Renal cortex interstitium (tissue), 15 donors: Measurements from ENCODE around the gene COL9A2. TPM values are rescaled to one million over a fixed set of nuclear protein-coding genes. Genes with fewer than 3 reads are reported as not detected.
"Not testable (repeated sequence)": the region's sequence is repeated elsewhere in the genome, so short reads cannot be mapped to it uniquely, and the experiment has no call there.

ENCODE experiments used
- DNase-seq, 11 donors: peaks; one replicate each; pipeline ENCODE4 v3.0.0-alpha.2; 2013; ENCODE audit warnings: low read depth in 9 of 11, low spot score in 4 of 11; ENCODE audit errors: extremely low read depth in 1 of 11
- long read RNA-seq, 16 experiments: transcript quantifications; one replicate each; lab custom pipeline, GENCODE V29; 2026
- polyA plus RNA-seq, 3 donors: library from polyadenylated mRNA; unstranded; fragments of 120-200 nt; gene quantifications; one replicate each; pipeline ENCODE4 v1.2.1, GENCODE V29; 2013; ENCODE audit not compliant: insufficient read length in 3 of 3

Gene COL9A2
- 10 to 100 TPM; 18.5 to 29.4 (median 28.5) TPM for polyA plus RNA-seq
- long read RNA-seq, donor 1, partial matches to known transcripts, result 0 of 1 reads
- long read RNA-seq, donor 1, other reads (novel, unspliced or antisense), result 0 of 1 reads
- long read RNA-seq, donor 2, partial matches to known transcripts, result 0 of 1 reads
- long read RNA-seq, donor 2, other reads (novel, unspliced or antisense), result 0 of 1 reads
- long read RNA-seq, donor 3, partial matches to known transcripts, result 0 of 4 reads
- long read RNA-seq, donor 3, other reads (novel, unspliced or antisense), result 0 of 4 reads
- long read RNA-seq, donor 4, result 0 reads
- long read RNA-seq, donor 5, result 0 reads
- long read RNA-seq, donor 6, partial matches to known transcripts, result 0 of 2 reads
- long read RNA-seq, donor 6, other reads (novel, unspliced or antisense), result 0 of 2 reads
- long read RNA-seq, donor 7, partial matches to known transcripts, result 0 of 1 reads
- long read RNA-seq, donor 7, other reads (novel, unspliced or antisense), result 0 of 1 reads
- long read RNA-seq, donor 8, partial matches to known transcripts, result 13 of 15 reads
- long read RNA-seq, donor 8, other reads (novel, unspliced or antisense), result 0 of 15 reads
- long read RNA-seq, donor 9, partial matches to known transcripts, result 0 of 1 reads
- long read RNA-seq, donor 9, other reads (novel, unspliced or antisense), result 0 of 1 reads
- long read RNA-seq, donor 10, partial matches to known transcripts, result 0 of 3 reads
- long read RNA-seq, donor 10, other reads (novel, unspliced or antisense), result 0 of 3 reads
- long read RNA-seq, donor 11, partial matches to known transcripts, result 0 of 2 reads
- long read RNA-seq, donor 11, other reads (novel, unspliced or antisense), result 0 of 2 reads
- long read RNA-seq, donor 12, partial matches to known transcripts, result 0 of 1 reads
- long read RNA-seq, donor 12, other reads (novel, unspliced or antisense), result 0 of 1 reads
- long read RNA-seq, donor 13, partial matches to known transcripts, result 0 of 3 reads
- long read RNA-seq, donor 13, other reads (novel, unspliced or antisense), result 0 of 3 reads
- long read RNA-seq, donor 14, result 0 reads
- long read RNA-seq, donor 15, partial matches to known transcripts, result 0 of 2 reads
- long read RNA-seq, donor 15, other reads (novel, unspliced or antisense), result 0 of 2 reads
- long read RNA-seq, donor 16, partial matches to known transcripts, result 24 of 27 reads
- long read RNA-seq, donor 16, other reads (novel, unspliced or antisense), result 0 of 27 reads

GRCh38 chr1:40316595-40317393 is at the start of gene COL9A2:
COL9A2 (minus strand) TSS chr1:40317286; CDS start chr1:40317197, 89 bp downstream.
- peak in 7 of 11 donors; percentile 13 to 58 (median 47) for DNase-seq

- DNase-seq, result no peak
These were observed 46.6 kb upstream of the COL9A2 start for GRCh38 chr1:40363721-40364120.

GRCh38 chr1:40362699-40363098 is 45.6 kb upstream of the COL9A2 start:
- DNase-seq, result no peak

GRCh38 chr1:40362199-40362598 is 45.1 kb upstream of the COL9A2 start:
- DNase-seq, result no peak

- DNase-seq, result no peak
These were observed 44.6 kb upstream of the COL9A2 start for GRCh38 chr1:40361637-40362036.

GRCh38 chr1:40361201-40361600 is 44.1 kb upstream of the COL9A2 start:
- DNase-seq, result no peak

- DNase-seq, result no peak
These were observed 43.5 kb upstream of the COL9A2 start for GRCh38 chr1:40360631-40361030.

- no peak for DNase-seq
These were observed 40.5 kb upstream of the COL9A2 start for GRCh38 chr1:40357625-40358024.

GRCh38 chr1:40353082-40353481 is 36.0 kb upstream of the COL9A2 start:
- no peak for DNase-seq

- DNase-seq, result no peak
These were observed 35.0 kb upstream of the COL9A2 start for GRCh38 chr1:40352126-40352525.

- no peak for DNase-seq
These were observed 34.0 kb upstream of the COL9A2 start for GRCh38 chr1:40351124-40351523.

GRCh38 chr1:40350391-40350790 is 33.3 kb upstream of the COL9A2 start:
- DNase-seq, result no peak

- DNase-seq, result no peak
These were observed 27.5 kb upstream of the COL9A2 start for GRCh38 chr1:40344597-40344996.

- DNase-seq, result not testable (repeated sequence)
These were observed 25.3 kb upstream of the COL9A2 start for GRCh38 chr1:40342381-40342717.

- no peak for DNase-seq
These were observed 24.6 kb upstream of the COL9A2 start for GRCh38 chr1:40341491-40342380.

GRCh38 chr1:40339420-40340323 is 22.6 kb upstream of the COL9A2 start:
- DNase-seq, result no peak
